ENCODE measurements around the gene PTPRU.

The PTPRU gene

DNA sequence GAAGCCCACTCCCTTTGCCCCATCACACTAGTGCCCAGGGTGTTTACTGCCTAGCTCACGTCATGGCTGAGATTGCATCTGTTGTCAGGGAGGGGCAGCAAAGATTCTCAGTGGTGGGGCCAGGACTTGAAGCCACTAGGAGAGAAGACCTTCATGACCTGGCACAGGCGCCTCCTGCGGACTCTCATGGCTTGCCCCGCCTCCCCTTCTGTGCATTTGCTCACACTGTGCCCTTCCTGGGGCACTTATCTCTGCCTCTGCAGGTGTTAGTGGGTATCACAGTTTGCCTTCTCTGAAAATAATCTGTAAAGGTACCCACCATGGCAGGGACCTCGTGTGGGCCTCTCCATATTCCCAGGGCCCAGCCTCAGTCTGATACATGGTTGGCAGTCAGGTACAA, 20.1 kb downstream of the PTPRU start:
- DNase-seq (ENCODE audit: low read depth), result no peak
- TF ChIP-seq POLR2A (IDR thresholded peaks at IDR 0.05; ENCODE audit: extremely low read depth, insufficient read length), result no peak
- no peak for TF ChIP-seq MYC (IDR thresholded peaks at IDR 0.05; ENCODE audit: low read depth, low read length)
- H3K4me3 ChIP-seq (ENCODE audit: low read depth, low read length), result no peak overlapping the region

DNA sequence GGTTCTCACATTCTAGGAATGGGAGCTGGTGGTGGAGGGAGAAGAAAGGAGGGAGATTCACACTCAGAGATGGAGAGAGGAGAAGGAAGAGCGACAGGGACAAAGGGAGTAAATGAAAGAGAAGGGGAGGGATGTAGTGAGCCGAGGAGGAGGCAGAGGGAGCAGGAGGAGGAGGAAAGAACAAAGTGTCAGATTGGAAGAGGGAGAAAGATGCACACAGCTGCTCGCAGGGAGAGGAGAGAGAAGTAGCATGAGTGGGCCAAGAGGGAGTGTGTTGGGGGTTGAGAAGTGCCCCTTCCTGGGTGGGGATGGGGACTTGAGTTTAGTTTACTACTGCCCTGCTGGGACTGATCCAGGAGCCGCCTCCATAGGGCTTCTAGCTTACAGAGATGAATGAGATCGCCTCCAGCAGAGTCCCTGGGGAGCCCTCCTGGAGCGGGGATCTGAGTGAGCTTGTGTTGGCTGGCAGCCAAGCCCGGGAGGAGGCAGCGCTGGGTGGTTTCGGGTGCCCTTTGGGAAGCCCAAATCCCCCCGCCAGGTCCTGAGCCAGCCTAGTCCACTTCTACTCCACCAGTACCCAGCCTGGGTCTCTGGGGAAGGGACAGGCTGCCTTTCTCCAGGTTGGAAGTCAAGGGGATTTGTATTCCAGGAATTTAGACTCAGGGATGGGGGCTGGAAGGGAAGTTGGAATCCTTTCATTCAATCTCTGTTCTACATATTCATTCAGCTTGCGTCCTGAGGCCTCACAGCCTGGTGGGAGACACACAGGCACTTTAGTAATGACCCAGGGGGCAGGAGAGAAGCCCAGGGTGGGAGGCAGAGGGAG, 20.9 kb downstream of the PTPRU start:
- H3K4me3 ChIP-seq (ENCODE audit: low read depth, low read length), result no peak overlapping the region
- peak; percentile 34 for DNase-seq (ENCODE audit: low read depth)
- no peak for TF ChIP-seq MYC (IDR thresholded peaks at IDR 0.05; ENCODE audit: low read depth, low read length)

DNA sequence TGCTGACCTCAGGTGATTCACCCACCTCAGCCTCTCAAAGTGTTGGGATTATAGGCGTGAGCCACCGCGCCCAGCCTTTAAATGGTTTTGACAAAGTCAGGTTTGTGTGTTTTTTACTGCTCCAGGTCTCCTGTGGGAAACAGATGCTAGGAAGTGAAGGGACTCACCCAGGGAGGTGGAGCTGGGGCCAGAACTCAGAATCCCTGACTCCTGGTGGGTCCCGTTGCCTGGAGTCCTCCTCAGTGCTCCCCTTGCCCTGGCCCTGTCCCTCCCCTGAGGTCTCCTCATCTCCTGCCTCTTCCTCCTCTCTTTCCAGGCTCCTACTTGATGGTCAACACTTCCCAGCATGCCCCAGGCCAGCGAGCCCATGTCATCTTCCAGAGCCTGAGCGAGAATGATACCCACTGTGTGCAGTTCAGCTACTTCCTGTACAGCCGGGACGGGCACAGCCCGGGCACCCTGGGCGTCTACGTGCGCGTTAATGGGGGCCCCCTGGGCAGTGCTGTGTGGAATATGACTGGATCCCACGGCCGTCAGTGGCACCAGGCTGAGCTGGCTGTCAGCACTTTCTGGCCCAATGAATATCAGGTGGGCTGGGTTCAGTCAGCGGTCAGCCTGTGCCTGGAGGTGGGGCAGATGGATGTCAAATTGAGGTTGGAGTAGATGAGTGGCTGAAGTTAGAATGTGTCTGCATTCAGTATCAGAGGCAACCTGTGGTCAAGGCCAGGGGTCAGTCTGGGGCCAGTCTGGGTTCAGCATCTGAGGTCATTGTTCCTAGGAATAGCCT, 22.1 kb downstream of the PTPRU start:
- no peak overlapping the region for H3K4me3 ChIP-seq (ENCODE audit: low read depth, low read length)
- no peak for TF ChIP-seq POLR2A (IDR thresholded peaks at IDR 0.05; ENCODE audit: extremely low read depth, insufficient read length)
- DNase-seq (ENCODE audit: low read depth), result no peak

DNA sequence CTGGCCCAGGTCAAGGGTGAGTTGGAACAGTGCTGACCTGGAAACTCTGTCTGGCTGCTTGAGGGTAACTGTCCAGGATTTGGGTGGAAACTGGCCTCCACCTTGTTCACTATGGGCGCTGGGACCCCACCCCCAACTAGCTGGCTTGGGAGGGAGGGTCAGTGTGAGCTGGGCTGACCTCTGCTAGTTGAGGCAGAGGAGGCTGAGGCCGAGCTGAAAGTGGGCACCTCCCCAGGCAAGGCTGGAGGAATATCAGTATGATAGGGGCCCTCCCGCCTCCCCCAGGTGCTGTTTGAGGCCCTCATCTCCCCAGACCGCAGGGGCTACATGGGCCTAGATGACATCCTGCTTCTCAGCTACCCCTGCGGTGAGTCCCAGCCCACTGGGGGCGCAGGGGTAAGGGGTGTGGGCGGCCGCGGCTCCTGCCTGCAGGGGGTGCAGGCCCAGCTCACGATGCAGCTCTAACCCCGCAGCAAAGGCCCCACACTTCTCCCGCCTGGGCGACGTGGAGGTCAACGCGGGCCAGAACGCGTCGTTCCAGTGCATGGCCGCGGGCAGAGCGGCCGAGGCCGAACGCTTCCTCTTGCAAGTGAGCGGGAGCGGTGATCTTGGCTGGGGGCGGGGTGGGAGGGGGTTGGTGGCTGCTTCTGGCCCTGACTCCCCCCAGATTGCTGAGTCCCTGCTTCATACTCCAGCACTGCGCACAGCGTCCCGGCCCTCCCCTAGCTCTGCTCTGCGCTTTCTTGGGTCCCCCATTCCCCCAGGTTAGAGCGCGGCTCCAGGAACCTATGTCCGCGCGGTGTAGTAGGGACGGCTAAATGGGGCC, 22.9 kb downstream of the PTPRU start:
- H3K4me3 ChIP-seq (ENCODE audit: low read depth, low read length), result no peak overlapping the region
- peak; percentile 24 for DNase-seq (ENCODE audit: low read depth)
- TF ChIP-seq, protein P1, sequence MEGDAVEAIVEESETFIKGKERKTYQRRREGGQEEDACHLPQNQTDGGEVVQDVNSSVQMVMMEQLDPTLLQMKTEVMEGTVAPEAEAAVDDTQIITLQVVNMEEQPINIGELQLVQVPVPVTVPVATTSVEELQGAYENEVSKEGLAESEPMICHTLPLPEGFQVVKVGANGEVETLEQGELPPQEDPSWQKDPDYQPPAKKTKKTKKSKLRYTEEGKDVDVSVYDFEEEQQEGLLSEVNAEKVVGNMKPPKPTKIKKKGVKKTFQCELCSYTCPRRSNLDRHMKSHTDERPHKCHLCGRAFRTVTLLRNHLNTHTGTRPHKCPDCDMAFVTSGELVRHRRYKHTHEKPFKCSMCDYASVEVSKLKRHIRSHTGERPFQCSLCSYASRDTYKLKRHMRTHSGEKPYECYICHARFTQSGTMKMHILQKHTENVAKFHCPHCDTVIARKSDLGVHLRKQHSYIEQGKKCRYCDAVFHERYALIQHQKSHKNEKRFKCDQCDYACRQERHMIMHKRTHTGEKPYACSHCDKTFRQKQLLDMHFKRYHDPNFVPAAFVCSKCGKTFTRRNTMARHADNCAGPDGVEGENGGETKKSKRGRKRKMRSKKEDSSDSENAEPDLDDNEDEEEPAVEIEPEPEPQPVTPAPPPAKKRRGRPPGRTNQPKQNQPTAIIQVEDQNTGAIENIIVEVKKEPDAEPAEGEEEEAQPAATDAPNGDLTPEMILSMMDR (IDR thresholded peaks at IDR 0.05; ENCODE audit: low read depth, low read length), result no peak
- TF ChIP-seq, protein P2, sequence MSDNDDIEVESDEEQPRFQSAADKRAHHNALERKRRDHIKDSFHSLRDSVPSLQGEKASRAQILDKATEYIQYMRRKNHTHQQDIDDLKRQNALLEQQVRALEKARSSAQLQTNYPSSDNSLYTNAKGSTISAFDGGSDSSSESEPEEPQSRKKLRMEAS (IDR thresholded peaks at IDR 0.05; ENCODE audit: low read depth, low read length), result no peak
- TF ChIP-seq MYC (IDR thresholded peaks at IDR 0.05; ENCODE audit: low read depth, low read length), result no peak

DNA sequence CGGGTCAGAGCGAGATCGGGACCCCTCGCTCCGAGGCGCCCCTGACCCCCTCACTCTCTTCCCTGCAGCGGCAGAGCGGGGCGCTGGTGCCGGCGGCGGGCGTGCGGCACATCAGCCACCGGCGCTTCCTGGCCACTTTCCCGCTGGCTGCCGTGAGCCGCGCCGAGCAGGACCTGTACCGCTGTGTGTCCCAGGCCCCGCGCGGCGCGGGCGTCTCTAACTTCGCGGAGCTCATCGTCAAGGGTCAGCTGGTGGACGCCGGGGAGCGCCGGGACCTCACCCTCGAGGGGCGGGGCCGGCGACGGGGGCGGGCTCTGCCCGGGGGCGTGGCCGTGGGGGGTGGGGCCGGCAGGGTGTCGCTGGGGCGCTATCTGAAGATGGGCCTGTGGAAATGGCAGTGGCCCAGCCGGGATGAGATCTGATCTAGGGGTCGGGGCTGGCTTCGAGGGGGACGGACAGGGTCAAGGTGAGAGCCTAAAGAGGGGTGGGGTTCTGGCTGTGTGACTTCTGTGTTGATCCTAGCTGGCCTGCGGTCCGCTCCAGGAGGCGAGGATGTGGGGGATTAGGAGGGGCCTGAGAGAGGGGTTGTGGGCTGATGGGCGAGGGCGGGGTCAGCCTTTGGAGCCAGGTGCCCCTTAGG, 23.6 kb downstream of the PTPRU start:
- TF ChIP-seq, protein P1 (IDR thresholded peaks at IDR 0.05; ENCODE audit: low read depth, low read length), result no peak
- TF ChIP-seq, protein P2 (IDR thresholded peaks at IDR 0.05; ENCODE audit: low read depth, low read length), result no peak
- TF ChIP-seq POLR2A (IDR thresholded peaks at IDR 0.05; ENCODE audit: extremely low read depth, insufficient read length), result no peak
- no peak for TF ChIP-seq MYC (IDR thresholded peaks at IDR 0.05; ENCODE audit: low read depth, low read length)
- DNase-seq (ENCODE audit: low read depth), result peak; percentile 15
- no peak overlapping the region for H3K4me3 ChIP-seq (ENCODE audit: low read depth, low read length)

DNA sequence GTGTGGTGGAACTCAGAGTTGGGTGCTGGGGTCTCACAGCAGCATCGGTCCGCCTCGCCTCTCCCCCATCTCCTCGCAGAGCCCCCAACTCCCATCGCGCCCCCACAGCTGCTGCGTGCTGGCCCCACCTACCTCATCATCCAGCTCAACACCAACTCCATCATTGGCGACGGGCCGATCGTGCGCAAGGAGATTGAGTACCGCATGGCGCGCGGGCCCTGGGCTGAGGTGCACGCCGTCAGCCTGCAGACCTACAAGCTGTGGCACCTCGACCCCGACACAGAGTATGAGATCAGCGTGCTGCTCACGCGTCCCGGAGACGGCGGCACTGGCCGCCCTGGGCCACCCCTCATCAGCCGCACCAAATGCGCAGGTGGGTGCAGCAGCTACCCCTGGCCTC, 24.2 kb downstream of the PTPRU start:
- no peak for DNase-seq (ENCODE audit: low read depth)
- H3K4me3 ChIP-seq (ENCODE audit: low read depth, low read length), result no peak overlapping the region
- TF ChIP-seq, protein P1 (IDR thresholded peaks at IDR 0.05; ENCODE audit: low read depth, low read length), result no peak
- no peak for TF ChIP-seq MYC (IDR thresholded peaks at IDR 0.05; ENCODE audit: low read depth, low read length)

DNA sequence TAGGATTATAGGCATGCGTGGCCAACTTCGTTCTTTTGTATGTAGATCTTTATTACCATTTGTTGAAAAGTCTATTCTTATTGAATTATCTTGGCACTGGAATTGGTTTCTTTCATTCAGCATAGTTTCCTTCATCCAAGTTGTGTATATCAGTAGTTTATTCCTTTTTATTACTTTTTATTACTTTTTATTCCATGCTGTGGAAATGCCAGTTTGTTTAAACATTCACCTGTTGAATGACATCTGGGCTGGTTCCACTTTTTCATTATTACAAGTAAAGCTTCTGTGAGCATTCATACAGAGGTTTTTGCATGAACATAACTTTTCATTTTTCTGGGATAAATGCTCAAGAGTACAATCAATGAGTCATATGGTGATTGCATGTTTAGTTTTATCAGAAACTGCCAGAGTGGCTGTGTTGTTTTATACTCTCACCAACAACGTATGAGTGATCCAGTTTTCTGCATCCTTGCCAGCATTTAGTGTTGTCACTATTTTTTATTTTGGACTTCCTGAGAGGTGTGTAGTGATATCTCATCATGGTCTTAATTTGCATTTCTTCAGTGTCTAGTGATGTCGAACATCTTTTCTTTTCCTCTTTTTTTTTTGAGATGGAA, 28.6 kb downstream of the PTPRU start:
- DNase-seq (ENCODE audit: low read depth), result no peak
- H3K4me3 ChIP-seq (ENCODE audit: low read depth, low read length), result no peak overlapping the region
- TF ChIP-seq, protein P1 (IDR thresholded peaks at IDR 0.05; ENCODE audit: low read depth, low read length), result no peak
- TF ChIP-seq, protein P2 (IDR thresholded peaks at IDR 0.05; ENCODE audit: low read depth, low read length), result no peak
- TF ChIP-seq MYC (IDR thresholded peaks at IDR 0.05; ENCODE audit: low read depth, low read length) (no peak), POLR2A (IDR thresholded peaks at IDR 0.05; ENCODE audit: extremely low read depth, insufficient read length) (no peak)
